Keratinocyte (primary cell): ENCODE data around the gene TNS1. TPM values are rescaled to one million over a fixed set of nuclear protein-coding genes. Genes with fewer than 3 reads are reported as not detected.

Experiments
- DNase-seq: peaks from one replicate; pipeline ENCODE4 v3.0.0-alpha.2; 2011; ENCODE audit warnings: low read depth, missing footprints, low spot score
- FAIRE-seq: peaks from 2 replicates; lab custom pipeline; 2011; peaks lifted over from hg19 to GRCh38; lab: Jason Lieb, UNC
- H2AFZ ChIP-seq: 2 replicates; pipeline ENCODE4 v1.6.0; 2012; ENCODE audit warnings: low read length, control low read depth, inconsistent platforms; ENCODE audit not compliant: control insufficient read depth
- H3K27ac ChIP-seq: 2 replicates; pipeline ENCODE4 v1.5.1; 2011; ENCODE audit warnings: low read length; ENCODE audit not compliant: control insufficient read depth, insufficient read depth
- H3K27me3 ChIP-seq: 3 replicates; pipeline ENCODE4 v1.6.0; 2011; ENCODE audit warnings: low read length; ENCODE audit not compliant: control insufficient read depth, insufficient read depth; ENCODE audit errors: extremely low read depth
- H3K36me3 ChIP-seq, 2 experiments: 2 replicates in 1 of 2; 3 replicates in 1 of 2; pipeline ENCODE4 v1.5.1; 2011; ENCODE audit warnings: low read length in 2 of 2, mild to moderate bottlenecking in 1 of 2; ENCODE audit not compliant: control insufficient read depth in 2 of 2, insufficient read depth in 2 of 2; ENCODE audit errors: extremely low read depth in 1 of 2
- H3K4me1 ChIP-seq: 3 replicates; pipeline ENCODE4 v1.5.1; 2011; ENCODE audit warnings: low read length; ENCODE audit not compliant: control insufficient read depth, insufficient read depth; ENCODE audit errors: extremely low read depth
- H3K4me2 ChIP-seq: 3 replicates; pipeline ENCODE4 v1.6.0; 2011; ENCODE audit warnings: low read depth, low read length; ENCODE audit not compliant: control insufficient read depth, insufficient read depth; ENCODE audit errors: extremely low read depth
- H3K4me3 ChIP-seq, 3 experiments: fragments of 200-600 bp in 1 of 3; sonication (generic) in 1 of 3; 2 replicates in 2 of 3; 3 replicates in 1 of 3; pipeline ENCODE4 v1.5.1; 2011 to 2016; ENCODE audit warnings: low read length in 3 of 3, mild to moderate bottlenecking in 3 of 3, control low read depth in 2 of 3, inconsistent platforms in 1 of 3, low read depth in 1 of 3, mixed read lengths in 1 of 3, mixed run types in 1 of 3, moderate library complexity in 1 of 3; ENCODE audit not compliant: control insufficient read depth in 2 of 3, insufficient read depth in 2 of 3; ENCODE audit errors: extremely low read depth in 1 of 3
- H3K79me2 ChIP-seq: 2 replicates; pipeline ENCODE4 v1.6.0; 2012; ENCODE audit warnings: low read length; ENCODE audit not compliant: control insufficient read depth, insufficient read depth
- H3K9ac ChIP-seq: 3 replicates; pipeline ENCODE4 v1.6.0; 2011; ENCODE audit warnings: low read length; ENCODE audit not compliant: control insufficient read depth, insufficient read depth; ENCODE audit errors: extremely low read depth
- H3K9me1 ChIP-seq: 3 replicates; pipeline ENCODE4 v1.6.0; 2011; ENCODE audit warnings: low read length; ENCODE audit not compliant: control insufficient read depth, insufficient read depth; ENCODE audit errors: extremely low read depth
- H3K9me3 ChIP-seq: 2 replicates; pipeline ENCODE4 v1.5.1; 2012; ENCODE audit warnings: low read depth, low read length; ENCODE audit not compliant: control insufficient read depth
- H4K20me1 ChIP-seq: 3 replicates; pipeline ENCODE4 v1.6.0; 2011; ENCODE audit warnings: low read length; ENCODE audit not compliant: control insufficient read depth, insufficient read depth; ENCODE audit errors: extremely low read depth
- CTCF ChIP-seq, 3 experiments: IDR thresholded peaks in 1 of 3; conservative IDR thresholded peaks in 1 of 3; optimal IDR thresholded peaks in 1 of 3; 2 replicates in 2 of 3; 3 replicates in 1 of 3; pipeline versions ENCODE3 to v1.5.1; 2011; ENCODE audit warnings: low read length in 3 of 3, mild to moderate bottlenecking in 3 of 3, moderate library complexity in 2 of 3, control low read depth in 1 of 3, inconsistent platforms in 1 of 3; ENCODE audit not compliant: insufficient read depth in 2 of 3; ENCODE audit errors: extremely low read depth in 1 of 3
- EZH2 ChIP-seq: IDR thresholded peaks from one replicate; pipeline ENCODE4 v1.6.1; 2012; ENCODE audit warnings: inconsistent platforms, mild to moderate bottlenecking, low read length, moderate library complexity
- dilution Hi-C: fragments of 300-500 bp; cut with MboI; formaldehyde crosslinking; loops from one replicate; pipeline ENCODE4 v1.7.0; 2020; ENCODE audit warnings: low sequenced_read_pairs; ENCODE audit not compliant: extremely low pct_ligation_motif_present
- polyA plus RNA-seq, 5 experiments: library from polyadenylated mRNA; depleted of rRNA in 3 of 5; stranded (reverse) in 3 of 5; stranded (forward) in 1 of 5; unstranded in 1 of 5; fragments of >200 nt; gene quantifications; 1 replicate in 1 of 5; 2 replicates in 3 of 5; 3 replicates in 1 of 5; pipeline versions ENCODE4 v1.2.1 to v1.2.3, GENCODE V29; 2011 to 2012; ENCODE audit warnings: missing spikeins in 2 of 5, low read depth in 1 of 5, low replicate concordance in 1 of 5

Gene TNS1
- polyA plus RNA-seq, 1 donor (not counting 4 experiments of a cell fraction or from before 2014, with no cell fraction given) = 2.5 TPM

DNA sequence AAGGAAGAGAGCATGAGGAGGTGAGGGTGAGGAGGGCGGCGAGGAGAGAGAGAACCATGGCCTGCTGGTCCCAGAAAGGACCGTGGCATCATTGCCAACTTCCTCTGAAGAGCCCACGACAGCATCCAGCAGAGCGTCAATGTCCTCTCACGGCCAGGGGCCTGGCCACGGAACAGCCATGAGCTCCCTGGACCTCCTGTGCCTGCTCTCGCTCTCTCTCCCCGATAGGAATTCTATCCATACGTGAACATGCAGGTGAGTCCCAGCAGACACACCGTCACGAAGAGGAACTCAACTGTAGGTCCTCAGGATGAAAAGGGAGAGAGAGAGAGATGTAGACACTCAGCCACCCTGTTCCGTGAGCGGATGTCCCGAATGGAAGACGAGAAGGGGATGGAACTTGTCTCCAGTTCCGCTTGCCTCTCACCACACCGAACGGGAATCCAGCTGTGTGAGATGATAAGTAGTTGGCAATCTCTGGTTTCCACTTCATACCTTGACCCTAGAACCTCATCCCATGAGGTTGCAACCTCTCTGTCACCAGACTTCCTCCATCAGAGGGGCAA, 107.6 kb downstream of the TNS1 start:
- TF ChIP-seq CTCF (optimal IDR thresholded peaks at IDR 0.05 in 1 of 3, IDR thresholded peaks at IDR 0.05 in 1 of 3, conservative IDR thresholded peaks at IDR 0.05 in 1 of 3; ENCODE audit: extremely low read depth in 1 of 3, insufficient read depth in 2 of 3, low read length in 3 of 3) = no peak
- TF ChIP-seq EZH2 = no peak
- DNase-seq (no peak), FAIRE-seq (no peak)
- Histone ChIP-seq H2AFZ (no peak overlapping the region), H3K9me1 (peaks cover 4% of the 10 kb centered on the region), H3K9me3 (no peaks in the 10 kb centered on the region), H4K20me1 (no peaks in the 10 kb centered on the region), H3K4me2 (no peak overlapping the region), H3K27ac (no peak overlapping the region), H3K79me2 (no peaks in the 10 kb centered on the region), H3K27me3 (peaks cover 6% of the 10 kb centered on the region), H3K4me3 (no peak overlapping the region), H3K4me1 (peaks cover 22% of the 10 kb centered on the region), H3K36me3 (no peaks in the 10 kb centered on the region), H3K9ac (no peak overlapping the region)
- dilution Hi-C loops = no loop called here

GRCh38 chr2:217893440-217893839, 109.4 kb downstream of the TNS1 start:
- Histone ChIP-seq H3K27me3 (peaks cover 6% of the 10 kb centered on the region), H3K36me3 (no peaks in the 10 kb centered on the region)

More at GRCh38 chr2:217893440-217893839, 109.4 kb downstream of the TNS1 start:
- Histone ChIP-seq H3K4me1 (peaks cover 15% of the 10 kb centered on the region), H2AFZ (no peak overlapping the region), H3K79me2 (no peaks in the 10 kb centered on the region), H4K20me1 (no peaks in the 10 kb centered on the region), H3K9me3 (no peaks in the 10 kb centered on the region), H3K9me1 (peaks cover 4% of the 10 kb centered on the region), H3K4me2 (no peak overlapping the region), H3K27ac (no peak overlapping the region), H3K9ac (no peak overlapping the region), H3K4me3 (no peak overlapping the region)
- FAIRE-seq (no peak), DNase-seq (no peak)
- dilution Hi-C loops = no loop called here
- TF ChIP-seq EZH2 (no peak), CTCF (optimal IDR thresholded peaks at IDR 0.05 in 1 of 3, IDR thresholded peaks at IDR 0.05 in 1 of 3, conservative IDR thresholded peaks at IDR 0.05 in 1 of 3; ENCODE audit: extremely low read depth in 1 of 3, insufficient read depth in 2 of 3, low read length in 3 of 3) (no peak)
